ENCODE measurements around the gene NMS.
A peak's percentile ranks its signal among the peaks of the same experiment; 100 is the strongest.

The NMS gene, protein sequence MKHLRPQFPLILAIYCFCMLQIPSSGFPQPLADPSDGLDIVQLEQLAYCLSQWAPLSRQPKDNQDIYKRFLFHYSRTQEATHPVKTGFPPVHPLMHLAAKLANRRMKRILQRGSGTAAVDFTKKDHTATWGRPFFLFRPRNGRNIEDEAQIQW

DNA sequence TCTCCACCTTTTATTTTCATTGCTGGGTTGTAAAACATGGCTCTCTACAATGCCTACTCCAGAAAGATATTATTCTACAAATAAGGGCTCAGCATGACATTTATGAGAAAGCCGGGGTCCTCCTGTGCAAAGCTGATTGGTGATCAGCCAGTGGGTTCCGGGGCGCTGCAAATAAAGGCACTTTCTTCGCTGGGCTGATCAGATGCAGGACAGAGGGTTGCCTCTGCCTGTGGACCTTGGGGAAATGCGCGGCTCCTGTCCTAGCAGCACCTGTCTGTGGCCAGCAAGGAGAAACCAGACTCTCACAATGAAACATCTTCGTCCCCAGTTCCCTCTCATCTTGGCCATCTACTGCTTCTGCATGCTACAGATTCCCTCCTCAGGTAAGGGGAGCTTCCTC lies at the start of gene NMS:
TSS of gene NMS (plus strand) at position 301 of the 400 bp plus-strand sequence. CDS start at position 308, 7 bp downstream.
- DNase-seq (ENCODE audit: low spot score) = no peak

DNA sequence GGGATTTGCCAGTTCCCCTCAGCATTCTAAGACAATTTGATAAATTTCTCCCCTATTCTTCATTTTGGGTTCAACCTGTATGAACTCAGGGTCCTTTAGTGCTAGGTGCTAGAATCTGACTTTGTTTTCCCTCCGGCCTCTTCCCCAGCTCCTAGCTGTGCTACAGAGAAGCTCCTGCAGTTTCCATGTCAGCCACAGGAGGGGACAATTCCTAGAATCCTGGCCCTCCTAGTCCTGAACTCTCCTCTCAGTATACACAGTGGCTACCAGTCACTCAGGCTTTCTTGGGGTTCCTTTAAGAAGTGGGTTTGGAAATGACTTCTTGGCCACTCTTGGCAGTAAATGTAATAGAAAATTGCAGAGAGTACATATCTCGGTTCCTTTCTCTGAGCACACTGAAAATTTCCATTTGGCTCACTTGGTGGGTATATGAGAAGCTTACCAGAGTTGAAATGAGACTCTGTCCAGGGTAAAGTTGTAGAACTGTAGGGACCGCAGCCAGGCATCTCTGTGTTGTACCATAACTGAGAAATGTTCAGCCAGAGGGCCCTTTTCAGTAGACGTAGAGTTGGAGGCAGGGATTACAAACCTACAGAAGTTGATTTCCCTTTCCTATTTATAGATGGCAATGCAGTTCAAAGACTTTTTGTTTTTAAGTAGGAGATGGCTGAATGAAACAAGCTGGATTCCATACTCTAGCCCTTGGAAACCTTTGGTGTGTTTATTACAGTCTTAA lies 47.8 kb upstream of the NMS start:
- DNase-seq (ENCODE audit: low spot score) = peak; percentile 17

DNA sequence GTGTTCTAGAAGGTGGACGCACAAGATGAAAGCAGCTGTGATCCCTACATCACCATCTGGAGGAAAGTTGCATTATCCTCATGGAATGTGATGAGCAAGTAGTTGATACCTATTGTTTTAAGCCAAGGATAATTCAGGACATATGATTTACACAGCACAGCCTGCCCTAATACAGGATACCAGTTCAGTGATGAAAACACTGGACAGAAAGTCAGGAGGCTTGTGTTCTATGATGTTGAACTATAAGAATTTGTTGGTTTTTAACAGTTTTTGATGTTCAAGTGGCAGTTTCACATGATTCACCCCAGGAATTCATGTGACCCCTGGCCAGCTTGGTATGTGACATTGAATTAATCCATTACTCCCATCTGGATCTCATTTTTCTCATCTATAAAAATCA lies 46.7 kb upstream of the NMS start:
- DNase-seq (ENCODE audit: low spot score) = no peak

DNA sequence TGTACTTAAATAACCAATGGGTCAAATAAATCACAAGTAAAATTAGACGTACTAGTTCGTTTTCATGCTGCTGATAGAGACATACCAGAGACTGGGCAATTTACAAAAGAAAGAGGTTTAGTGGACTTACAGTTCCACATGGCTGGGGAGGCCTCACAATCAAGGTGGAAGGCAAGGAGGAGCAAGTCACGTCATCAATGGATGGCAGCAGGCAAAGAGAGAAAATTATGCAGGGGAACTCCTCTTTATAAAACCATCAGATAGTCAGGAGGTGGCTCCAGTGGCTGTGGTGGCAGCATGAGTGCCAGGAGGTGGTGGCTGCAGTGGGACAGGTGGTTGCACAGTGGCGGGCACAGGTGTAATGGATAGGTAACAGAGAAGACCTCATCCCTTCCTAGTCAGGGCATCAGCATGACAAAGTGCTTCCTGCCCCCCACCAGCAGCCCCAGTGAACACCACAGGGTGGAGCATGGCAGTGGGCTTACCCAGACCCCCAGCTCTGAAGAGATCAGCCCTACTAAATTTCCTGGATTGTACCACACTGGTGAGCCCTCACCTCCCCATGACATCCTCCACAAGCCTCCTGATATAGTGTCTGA lies 45.9 kb upstream of the NMS start:
- DNase-seq (ENCODE audit: low spot score) = no peak

DNA sequence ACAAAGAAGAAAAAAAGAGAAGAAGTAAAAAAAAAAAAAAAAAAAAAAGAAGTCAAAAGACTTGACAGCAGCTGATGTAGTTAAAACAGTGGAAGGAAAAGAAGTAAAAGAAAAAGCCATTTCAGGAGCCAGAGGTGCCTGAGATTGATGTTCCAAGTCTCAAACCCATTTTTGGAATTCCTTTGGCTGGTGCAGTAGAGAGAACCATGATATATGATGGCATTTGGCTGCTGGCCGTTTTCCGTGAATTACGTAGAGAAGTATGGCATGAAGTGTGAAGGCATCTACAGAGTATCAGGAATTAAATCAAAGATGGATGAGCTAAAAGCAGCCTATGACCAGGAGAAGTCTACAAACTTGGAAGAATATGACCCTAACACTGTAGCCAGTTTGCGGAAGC lies 45.2 kb upstream of the NMS start:
- no peak for DNase-seq (ENCODE audit: low spot score)

DNA sequence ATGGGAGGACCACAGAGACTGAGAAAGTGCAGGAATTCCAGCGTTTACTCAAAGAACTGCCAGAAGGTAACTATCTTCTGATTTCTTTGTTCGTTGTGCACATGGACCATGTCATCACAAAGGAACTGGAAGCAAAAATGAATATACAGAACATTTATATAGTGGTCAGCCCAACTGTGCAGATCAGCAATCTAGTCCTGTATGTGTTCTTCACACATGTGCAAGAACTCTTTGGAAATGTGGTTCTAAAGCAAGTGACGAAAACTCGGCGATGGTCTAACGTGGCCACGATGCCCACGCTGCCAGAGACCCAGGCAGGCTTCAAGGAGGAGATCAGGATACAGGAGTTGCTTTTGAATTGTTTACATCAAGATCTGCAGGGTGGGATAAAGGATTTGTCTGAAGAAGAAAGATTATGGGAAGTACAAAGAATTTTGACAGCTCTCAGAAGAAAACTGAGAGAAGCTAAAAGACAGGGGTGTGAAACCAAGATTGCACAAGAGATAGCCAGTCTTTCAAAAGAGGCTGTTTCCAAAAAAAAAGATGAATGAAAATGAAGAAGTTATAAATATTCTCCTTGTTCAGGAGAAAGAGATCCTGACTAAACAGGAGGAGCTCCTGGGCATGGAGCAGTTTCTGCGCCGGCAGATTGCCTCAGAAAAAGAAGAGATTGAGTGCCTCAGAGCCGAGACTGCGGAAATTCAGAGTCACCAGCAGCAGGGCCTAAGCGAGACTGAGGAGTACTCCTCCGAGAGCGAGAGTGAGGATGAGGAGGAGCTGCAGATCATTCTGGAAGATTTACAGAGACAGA lies 44.5 kb upstream of the NMS start:
- no peak for DNase-seq (ENCODE audit: low spot score)

DNA sequence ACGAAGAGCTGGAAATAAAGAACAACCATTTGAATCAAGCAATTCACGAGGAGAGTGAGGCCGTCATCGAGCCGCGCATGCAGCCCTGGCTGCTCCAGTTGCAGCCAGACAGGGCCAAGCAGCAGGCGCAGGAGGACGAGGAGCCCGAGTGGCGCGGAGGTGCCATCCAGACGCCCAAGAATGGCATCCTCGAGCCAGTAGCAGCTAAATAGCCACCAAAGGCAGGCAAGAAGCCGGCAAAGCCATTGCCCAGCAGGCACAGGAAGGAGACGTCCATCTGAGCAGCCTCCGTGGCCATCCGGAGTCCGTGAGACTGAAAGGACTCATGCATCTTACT lies 43.9 kb upstream of the NMS start:
- DNase-seq (ENCODE audit: low spot score) = no peak

DNA sequence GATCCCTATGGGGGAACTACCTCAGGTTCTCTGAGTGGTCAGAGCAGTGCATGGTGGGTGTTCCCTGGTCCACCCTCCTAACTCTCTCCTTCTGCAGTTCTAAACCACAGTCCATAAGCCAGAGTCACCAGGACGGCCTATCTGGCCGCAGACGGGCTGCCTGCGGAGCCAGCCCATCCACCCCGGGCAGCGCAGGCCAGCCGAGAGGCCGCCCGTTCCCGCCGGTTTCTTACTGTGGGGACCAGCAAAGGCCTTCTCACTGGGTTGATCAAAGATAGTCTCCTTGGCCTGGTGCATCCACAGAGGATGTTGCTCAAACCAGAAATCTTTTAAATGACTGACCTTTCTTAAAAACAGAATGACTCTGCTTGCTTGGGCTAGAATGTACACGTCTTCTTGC lies 43.2 kb upstream of the NMS start:
- no peak for DNase-seq (ENCODE audit: low spot score)

DNA sequence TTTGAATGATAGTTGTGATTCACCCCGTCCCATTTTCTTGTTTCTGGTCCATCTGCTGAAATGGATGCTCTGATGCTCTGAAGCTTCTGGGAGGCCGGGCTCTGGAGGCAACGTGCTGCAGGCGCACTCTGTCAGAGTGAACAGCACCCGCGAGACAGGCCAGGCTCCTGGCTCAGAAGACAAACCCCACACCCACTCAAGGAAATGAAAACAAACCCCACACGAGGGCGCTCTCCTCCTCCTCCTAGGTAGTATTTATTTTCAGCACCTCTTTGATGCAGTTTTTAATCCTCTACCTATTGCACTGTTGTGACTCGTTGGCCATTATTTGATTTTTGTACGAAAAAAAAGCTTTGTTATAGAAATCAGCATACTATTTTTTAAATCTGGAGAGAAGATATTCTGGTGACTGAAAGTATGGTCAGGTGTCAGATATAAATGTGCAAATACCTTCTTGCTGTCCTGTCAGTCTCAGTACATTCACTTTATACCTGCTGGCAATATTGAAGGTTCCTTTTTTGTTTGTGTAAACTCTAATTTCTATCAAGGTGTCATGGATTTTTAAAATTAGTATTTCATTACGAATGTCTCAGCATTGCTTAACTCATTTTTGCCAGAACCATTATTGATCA lies 42.5 kb upstream of the NMS start:
- peak; percentile 76 for DNase-seq (ENCODE audit: low spot score)

DNA sequence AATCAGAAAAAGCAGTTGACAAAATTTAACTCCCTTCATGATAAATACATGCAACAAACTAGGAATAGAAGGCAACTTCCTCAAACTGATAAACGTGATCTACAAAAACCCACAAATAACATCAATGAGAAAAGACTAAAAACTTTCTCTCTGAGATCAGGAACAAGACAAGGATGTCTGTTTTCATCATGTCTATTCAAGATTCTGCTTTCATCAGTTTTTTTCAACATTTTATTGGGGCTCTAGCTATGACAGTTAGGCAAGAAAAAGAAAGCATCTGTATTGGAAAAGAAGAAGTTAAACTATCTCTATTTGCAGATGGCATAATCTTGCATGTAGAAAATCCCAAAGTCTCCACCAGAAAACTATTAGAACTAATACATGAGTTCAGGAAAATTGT lies 40.6 kb upstream of the NMS start:
- no peak for DNase-seq (ENCODE audit: low spot score)

DNA sequence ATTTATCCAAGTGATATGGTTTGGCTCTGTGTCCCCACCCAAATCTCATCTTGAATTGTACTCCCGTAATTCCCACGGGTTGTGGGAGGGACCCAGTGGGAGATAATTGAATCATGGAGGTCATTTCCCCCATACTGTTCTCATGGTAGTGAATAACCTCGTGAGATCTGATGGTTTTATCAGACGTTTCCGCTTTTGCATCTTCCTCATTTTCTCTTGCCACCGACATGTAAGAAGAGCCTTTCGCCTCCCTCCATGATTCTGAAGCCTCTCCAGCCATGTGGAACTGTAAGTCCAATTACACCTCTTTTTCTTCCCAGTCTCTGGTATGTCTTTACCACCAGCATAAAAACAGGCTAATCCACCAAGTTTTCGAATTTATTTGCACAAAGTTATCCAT lies 32.5 kb upstream of the NMS start:
- DNase-seq (ENCODE audit: low spot score) = no peak

DNA sequence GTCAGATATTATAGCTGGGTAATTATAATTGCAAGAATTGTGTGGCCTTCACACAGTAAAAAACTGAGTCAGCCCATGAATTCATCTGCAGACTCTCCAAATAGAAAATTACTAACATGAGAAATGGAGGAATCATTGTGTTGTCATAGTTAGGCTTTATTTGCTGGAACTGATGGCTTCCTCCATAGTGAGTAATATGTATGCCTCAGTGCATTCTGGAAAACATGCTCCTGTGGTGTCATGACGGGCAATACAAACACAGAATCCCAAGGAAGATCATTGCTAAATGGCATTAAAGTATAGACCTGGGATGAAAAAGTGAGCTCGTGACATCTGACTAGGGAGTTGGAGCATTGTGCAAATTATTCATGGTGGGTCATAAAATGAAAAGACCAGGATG lies 23.6 kb upstream of the NMS start:
- DNase-seq (ENCODE audit: low spot score) = no peak

DNA sequence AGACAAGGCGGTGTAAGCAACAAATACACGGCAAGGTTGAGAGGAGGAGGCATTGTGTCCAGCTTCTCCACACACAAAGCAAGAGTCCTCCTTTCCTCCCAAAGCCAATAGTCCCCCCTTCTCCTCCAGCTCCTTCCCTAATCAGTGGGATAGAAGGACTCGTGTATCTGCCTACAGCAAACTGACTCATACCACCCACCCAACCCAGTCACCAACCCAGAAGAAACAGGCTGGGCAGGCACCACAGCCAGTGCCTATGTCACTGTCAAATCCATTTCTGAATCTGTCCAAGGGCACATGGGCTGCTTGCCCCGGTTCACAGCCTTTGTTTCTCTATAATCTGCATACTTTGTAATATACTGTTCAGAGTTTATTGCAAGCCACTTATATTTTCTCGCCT lies 19.2 kb upstream of the NMS start:
- no peak for DNase-seq (ENCODE audit: low spot score)

DNA sequence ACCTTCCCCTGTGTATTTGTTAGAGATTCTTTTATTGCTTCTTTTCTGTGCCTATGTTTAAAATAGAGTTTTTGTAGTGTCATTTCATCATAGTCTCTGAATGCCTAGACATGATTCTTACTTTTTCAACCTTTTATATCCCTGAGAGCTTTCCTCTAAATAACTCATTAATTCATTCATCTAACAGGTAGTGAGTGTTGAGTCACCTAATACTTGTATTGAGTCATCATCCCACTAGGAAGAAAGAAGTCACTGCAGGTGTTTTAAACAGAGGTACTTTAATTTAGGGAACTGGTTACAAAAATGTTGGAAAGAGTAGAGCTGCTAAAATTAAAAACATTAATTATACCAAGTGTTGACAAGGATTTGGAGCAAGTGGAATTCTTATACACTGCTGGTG lies 18.5 kb upstream of the NMS start:
- no peak for DNase-seq (ENCODE audit: low spot score)

DNA sequence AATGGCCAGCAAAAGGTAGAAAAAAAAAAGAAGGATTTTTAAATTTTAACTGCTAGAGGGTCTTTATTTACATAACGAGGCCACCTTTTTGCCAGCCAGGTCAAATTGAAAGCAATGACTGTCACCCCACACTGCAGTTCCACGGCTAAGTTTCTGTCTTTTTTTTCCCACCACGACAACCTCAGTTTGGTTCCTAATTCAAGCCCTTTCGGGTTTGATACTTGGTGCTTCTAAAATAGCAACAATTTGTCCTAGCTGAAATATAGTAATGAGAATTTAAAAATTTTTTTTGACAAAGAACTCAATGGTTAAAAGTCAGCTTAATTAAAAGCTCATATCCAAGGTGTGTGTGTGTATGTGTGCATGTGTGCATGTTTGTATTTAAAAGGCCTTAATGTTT lies 16.4 kb upstream of the NMS start:
- no peak for DNase-seq (ENCODE audit: low spot score)

DNA sequence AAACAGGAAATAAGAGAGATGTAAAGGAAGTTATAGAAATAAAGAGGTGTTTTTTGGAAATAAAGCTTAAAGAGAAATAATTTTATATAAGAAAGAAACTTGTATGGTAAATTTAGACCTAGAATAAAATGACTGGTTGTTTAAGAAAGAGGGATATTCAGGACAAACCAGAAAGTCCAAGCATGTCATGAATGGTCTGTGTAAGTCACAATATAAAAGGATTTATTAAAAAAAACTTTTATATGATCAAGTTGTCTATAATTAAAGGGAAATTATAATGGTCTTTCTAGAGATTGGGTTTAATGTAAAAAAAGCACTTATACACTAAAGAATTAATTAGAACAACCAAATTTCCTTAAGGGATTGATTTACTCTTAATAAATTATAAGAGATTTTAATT lies 13.9 kb upstream of the NMS start:
- peak; percentile 16 for DNase-seq (ENCODE audit: low spot score)

DNA sequence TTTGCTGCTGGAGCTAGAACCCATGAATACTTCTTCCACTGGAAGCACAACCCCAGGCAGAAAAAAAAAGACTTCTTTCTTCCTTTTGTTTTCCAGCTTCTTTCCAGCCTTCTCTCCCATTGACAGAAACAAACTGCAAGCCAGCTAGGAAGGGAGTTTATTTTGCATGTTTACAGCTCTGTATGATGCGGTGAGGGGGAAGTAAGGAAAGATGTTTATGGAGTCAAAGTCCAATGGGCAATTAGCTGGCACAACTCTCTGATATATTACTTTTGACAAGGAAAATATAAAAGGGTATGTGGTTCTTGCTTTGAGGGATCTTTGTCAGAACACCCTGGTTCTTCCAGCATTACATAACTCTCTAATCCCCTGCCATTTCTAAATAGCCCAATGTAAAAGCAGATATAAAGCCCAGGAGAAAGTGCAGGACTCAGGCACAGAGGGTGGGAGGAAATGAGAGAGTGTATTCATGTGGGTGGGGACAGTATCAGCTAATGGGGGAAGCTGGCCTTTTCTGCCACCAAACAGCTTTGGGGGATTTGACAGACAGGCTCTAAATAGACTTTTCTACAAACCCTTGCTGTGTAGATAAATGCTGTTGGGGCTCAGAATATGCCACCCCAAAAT lies 9.3 kb upstream of the NMS start:
- no peak for DNase-seq (ENCODE audit: low spot score)

DNA sequence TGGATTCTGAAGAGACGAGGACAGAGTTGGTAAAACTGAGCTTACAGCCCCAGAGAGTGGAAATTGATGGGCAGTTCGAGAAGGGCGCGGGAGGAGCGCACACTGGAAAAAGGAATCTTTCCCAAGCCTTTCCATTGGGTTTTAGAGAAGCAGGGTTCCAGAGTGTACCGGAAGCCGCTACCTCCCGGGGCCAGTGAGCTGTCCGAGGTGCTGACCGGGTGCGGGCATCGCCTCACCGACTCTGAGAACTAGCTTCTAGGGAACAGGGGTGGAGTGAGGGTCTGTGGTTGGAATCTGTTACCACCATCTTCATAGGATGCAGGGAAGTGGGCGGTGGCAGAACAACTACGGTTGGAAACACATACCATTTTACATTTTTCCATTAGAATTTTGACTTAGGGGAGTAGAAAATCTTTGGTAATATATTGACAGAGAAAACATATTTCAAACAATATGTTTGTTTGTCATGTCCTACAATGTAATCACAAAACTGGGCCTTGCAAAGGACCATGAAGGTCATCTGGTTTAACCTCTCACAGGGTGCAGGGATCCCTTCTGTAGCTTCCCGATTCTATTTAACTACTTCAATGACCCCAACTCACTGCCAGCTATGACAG lies 724 bp downstream of the NMS start:
- no peak for DNase-seq (ENCODE audit: low spot score)

DNA sequence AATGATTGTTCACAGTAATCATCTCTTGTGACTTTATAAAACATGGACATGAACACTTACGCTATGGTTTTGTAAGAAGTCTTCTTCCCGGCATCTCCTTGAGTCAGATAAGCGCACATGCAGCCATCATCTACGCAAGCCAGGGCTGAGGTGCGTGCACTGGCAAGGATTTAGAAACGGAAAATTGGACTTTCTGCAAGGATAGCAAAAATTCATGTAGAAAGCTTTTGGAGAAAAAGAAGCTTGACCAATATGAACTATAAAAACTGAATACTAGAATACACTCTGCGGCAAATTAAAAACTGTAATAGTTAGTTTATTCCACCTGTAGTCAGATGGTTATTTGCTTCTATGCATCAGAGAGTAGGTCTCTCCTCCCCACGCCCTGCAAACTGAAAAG lies 6.3 kb downstream of the NMS start:
- DNase-seq (ENCODE audit: low spot score) = no peak

DNA sequence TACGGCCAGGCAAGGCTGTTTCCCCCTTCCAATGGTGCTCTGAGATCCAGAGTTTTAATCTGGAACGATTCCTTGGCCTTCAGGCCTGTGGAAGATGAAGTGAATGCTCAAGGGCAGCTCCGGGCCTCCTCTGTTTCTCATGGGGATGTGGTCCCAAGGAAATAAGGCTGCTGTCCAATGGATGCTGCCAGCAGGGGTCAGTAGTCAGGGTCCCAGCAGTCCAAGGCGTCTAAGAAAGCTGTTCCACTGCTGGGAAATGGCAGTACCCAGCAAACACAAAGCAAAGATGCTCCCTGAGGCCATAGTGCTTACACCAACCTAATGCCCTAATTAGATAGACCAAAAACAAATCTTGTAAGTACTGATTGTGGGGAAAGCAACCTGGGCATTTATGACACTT lies 12.5 kb downstream of the NMS start:
- peak; percentile 30 for DNase-seq (ENCODE audit: low spot score)

DNA sequence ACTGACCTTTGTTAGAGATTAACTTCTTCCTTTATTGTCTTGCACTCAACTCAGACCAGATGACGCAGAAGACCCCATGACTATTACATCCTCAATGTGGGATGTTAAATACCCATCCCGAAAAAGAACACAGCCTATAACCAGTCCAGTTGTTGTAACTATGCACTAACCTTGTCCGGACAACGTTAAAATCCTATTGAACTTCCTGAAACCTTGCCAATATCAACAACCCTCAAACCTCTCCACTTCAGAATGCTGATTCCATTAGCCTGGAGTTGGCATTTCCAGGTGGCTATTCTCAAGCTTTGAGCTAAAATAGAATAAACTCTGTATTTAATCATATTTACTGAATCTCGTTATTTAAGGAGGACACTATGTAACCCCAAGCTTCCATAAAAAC lies 13.6 kb downstream of the NMS start:
- DNase-seq (ENCODE audit: low spot score) = no peak

DNA sequence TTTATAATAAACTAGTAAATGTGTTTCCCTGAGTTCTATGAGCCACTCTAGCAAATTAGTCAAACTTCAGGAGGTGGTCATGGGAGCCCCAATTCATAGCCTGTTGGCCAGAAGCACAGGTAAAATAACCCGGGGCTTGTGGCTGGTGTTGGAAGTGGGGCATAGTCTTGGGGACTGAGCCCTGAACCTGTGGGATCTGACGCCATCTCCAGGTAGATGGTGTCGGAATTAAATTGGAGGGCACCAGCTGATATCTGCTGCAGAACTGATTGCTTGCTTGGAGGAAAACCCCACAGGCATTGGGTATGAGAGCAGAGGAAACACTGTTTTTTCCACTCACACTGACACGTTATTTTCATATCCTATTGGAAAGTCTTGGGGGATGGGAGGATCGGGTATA lies 14.1 kb downstream of the NMS start:
- DNase-seq (ENCODE audit: low spot score) = no peak
